Fibroblast of gingiva (primary cell): ENCODE data around the gene PLD5.
"Not testable (repeated sequence)": the region's sequence is repeated elsewhere in the genome, so short reads cannot be mapped to it uniquely, and the experiment has no call there.

ENCODE experiments used
- DNase-seq: peaks from one replicate; pipeline ENCODE4 v3.0.0-alpha.2; 2011; ENCODE audit warnings: low read depth

PLD5 gene

DNA sequence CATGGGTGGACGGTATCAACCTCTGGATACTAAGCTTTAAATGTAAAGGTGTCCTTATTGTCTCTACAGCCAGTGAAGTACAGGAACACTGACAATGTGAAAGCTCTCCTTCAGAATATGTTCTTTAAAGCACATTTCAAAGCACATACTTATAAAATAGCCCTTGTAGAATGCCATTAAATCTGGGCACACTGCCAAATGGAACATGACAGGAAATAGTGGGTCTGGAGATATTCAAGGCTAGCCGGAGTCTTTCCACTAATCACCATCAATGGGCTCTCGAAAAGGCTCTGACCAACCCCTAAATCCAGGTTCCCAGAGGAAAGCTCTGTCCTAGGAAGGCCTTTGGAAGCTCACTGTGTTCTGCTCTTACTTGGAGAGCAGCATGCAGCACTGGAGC is 46.6 kb downstream of the PLD5 start:
- no peak for DNase-seq

DNA sequence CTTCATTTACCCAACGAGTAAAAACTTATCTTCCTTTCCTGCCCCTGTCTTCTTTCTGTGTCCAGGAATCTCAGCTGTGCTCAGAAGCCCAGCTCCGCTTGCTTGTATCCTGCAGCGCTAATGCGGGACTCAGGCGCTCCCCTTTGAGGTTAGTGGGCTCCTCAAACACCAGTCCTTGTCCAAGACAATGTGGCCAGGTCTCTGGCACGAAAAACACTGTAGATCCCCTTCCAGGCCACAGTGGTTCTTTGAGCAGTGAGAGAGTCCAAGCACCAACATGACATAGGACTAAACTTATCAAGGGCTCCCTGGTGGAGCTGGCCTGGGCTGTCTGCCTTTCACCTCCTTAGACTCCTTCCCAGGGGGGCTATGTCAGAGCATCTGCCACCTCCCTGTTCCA is 53.7 kb downstream of the PLD5 start:
- DNase-seq, result no peak

DNA sequence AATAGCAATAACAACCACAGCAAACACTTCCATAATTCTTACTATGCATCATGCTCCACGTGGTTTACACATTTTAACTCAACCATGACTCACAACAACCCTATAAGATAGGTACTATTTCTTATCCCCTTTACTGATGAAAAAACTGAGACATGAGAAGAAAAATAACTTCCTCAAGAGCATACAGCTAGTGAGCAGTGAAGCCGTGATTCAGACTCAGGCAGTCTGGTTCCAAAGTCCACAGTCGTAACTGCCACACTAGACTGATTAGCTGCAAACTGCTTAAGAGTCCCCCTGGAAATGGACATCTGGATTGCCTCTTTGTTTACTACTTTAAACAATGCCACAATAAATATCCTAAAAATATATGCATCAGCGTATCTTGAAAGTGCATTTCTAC is 55.7 kb downstream of the PLD5 start:
- DNase-seq, result no peak

DNA sequence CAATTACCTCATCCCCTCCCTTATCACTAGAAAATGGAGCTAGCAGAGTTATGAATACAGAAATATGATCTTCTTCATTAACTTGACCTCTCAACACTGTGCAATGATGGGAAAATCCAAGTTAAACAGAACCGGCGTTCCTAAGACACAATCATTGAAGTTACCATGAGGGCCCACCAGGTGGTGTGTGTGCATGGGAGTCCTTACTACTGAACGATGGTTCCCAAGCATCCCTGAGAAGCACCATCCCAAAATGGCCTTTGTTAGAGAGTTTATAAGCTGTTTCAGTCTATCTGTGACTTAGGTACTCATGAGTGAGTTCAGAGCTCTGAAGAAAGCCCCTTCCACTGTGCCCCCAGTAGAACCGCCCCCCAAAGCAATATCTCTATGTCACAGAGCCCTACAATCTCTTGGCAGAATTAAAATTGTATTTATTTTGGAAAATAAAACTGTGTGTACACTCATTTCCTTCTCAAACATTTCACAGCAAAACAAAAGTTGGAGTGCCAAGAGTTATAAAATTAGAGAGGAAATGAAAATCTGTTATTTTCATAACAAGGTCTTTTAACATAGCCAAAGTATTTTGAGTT is 56.8 kb downstream of the PLD5 start:
- no peak for DNase-seq

GRCh38 chr1:242462867-242463266 is 61.6 kb downstream of the PLD5 start:
- no peak for DNase-seq

DNA sequence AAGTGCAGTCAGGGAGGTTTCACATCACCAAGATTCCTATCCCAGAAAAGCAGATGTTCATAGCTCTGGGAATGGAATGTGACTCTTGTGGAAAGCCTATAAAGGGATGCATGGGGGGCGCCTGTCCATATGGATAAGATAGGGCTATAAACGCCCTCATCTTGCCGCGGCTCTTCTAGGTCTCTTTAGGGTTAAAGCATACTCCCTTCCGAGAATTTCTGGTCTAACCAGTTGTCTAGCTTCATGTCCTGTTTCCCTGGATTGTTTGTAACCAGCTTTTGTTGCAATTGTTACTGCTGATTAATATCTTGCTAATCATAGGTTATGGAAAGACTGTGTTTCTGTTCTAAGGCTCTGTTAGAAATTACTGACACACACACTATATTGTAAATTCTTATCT is 64.8 kb downstream of the PLD5 start:
- not testable (repeated sequence) for DNase-seq

GRCh38 chr1:242456726-242457269 is 67.7 kb downstream of the PLD5 start:
- DNase-seq, result no peak

DNA sequence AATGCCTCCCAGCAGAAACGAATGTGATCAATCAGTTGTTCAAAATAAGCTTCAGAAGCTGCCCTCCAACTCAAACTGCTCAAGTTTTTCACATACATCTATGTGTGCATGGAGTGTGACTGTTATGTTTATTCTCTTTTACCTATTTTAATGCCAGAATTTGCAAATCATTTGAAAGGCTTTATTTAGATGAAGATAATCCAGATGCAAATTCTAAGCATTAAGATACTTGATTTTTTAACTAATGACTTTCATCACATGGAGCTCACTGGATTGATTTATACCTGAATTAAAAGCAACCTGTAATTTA is 69.5 kb downstream of the PLD5 start:
- DNase-seq, result no peak

- DNase-seq, result no peak
Measured at GRCh38 chr1:242454262-242455051, 70.0 kb downstream of the PLD5 start.

GRCh38 chr1:242452573-242452972 is 71.9 kb downstream of the PLD5 start:
- no peak for DNase-seq

DNA sequence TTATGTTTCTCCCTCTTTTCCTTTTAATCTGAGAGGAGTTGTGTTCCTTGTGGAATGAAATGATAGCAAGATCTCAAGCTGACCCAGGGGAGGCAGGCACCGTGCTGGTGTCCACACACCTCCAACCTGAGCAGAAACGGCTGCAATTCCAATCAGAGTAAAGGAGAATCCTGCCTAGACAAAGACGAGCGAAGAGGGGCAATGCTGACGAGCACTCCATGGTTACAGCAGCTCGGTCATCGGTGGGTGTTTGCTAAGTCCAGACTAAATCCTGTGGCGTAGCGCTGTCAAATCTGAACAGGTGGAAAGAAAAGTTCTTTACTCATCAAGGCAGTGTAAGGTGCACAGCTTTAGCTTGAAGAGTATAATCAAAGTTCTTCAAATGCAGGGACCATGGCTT is 74.8 kb downstream of the PLD5 start:
- no peak for DNase-seq

GRCh38 chr1:242448910-242449645 is 75.4 kb downstream of the PLD5 start:
- no peak for DNase-seq

DNA sequence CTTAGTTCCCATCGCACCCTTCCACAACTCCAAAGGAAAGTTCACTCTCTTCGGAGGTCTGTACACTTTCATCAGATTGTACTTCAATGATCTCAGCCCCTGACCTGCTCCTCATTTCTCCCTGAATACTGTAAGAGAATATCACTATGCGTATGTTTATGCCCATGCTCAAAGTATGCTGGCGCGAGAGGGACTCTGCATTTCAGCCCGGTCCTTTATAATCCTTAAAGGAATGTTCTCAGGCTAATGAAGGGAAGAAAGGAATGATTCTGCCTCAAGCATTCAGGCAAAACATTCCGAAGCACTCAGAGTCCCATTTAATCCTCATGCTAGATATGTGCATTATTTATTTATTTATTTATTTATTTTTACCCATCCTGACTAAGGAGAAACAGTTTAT is 76.8 kb downstream of the PLD5 start:
- DNase-seq, result no peak

- DNase-seq, result no peak
Measured at GRCh38 chr1:242440757-242441156, 83.7 kb downstream of the PLD5 start.

GRCh38 chr1:242435200-242435599 is 89.3 kb downstream of the PLD5 start:
- DNase-seq, result no peak

- DNase-seq, result no peak
Measured at GRCh38 chr1:242432491-242433095, 91.9 kb downstream of the PLD5 start.

- DNase-seq, result no peak
Measured at GRCh38 chr1:242431786-242432185, 92.7 kb downstream of the PLD5 start.

DNA sequence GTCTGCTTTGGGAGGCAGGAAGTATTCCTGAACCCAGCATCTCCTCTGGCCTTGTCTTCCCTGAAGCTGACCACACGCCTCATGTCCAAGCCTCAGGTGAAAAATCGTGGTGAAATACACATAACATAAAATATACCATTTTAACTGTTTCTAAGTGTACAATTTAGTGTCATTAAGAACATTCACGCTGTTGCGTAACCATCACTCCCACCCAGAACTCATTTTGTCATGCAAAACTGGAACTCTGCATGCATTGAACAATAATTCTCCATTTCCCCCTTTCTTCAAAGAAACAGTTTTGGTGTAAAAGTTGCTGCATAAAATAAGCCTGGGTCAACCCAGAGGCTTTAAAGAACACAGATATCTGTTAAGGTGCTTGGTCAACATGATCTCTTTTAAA is 93.5 kb downstream of the PLD5 start:
- DNase-seq, result no peak

GRCh38 chr1:242428399-242429190 is 95.9 kb downstream of the PLD5 start:
- no peak for DNase-seq

GRCh38 chr1:242427519-242427918 is 97.0 kb downstream of the PLD5 start:
- DNase-seq, result no peak

DNA sequence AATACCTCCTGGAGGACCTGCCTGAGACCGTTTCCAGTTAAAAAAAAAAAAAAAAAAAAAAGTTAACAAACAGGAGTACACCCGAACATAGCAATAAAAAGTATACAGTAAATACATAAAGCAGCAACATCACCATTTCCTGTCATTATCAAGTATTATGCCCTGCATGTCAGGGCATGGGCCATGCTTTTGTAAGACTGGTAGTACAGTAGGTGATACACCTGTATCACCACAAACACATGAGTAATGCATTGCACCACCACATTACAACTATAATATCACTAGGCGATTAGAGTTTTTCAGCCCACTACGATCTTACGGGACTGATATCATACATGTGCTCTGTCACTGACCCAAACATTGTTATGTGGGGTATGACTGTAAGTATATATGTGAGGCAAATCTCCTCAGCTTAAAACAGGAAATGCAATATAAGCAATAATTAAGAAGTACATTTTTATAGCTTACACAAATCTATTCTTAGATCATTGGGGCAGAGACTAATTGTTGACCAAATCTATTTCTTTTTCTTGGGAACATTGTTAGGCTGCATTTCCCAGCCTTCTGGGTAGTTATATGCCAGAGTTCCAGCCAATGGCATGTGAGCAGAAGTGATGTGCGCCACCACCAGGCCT is 98.1 kb downstream of the PLD5 start:
- DNase-seq, result no peak
